ENCODE results near the gene SELENOK.

DNA sequence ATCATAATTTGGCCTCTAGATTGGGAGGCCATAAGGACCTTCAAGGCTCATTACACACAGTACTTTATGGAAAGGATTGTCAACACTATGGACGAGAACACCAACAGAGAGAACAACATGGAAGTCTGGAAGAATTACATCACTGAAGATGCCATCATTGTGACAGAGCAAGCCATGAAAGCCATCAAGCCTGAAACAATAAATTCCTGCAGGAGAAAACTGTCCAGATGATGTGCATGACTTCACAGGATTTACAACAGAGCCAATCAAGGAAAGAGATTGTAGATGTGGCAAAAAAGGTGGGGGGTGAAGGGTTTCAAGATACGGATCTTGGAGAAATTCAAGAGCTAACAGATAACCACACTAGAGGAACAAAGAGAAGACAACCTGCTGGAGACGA, 29.4 kb downstream of the SELENOK start:
- TF ChIP-seq FOXK2 (IDR thresholded peaks at IDR 0.05), result no peak
- TF ChIP-seq BHLHE40 (IDR thresholded peaks at IDR 0.05; ENCODE audit: borderline replicate concordance), result no peak
- no peak for TF ChIP-seq ARNT (IDR thresholded peaks at IDR 0.05)
- no peak for TF ChIP-seq ZNF384 (IDR thresholded peaks at IDR 0.05)
- no peak for TF ChIP-seq SP1 (IDR thresholded peaks at IDR 0.05)
- TF ChIP-seq TARDBP (IDR thresholded peaks at IDR 0.05), result no peak
